Fibroblast of lung (primary cell): ENCODE measurements around the gene GRK4. TPM values are rescaled to one million over a fixed set of nuclear protein-coding genes. Genes with fewer than 3 reads are reported as not detected.

ENCODE experiments used
- DNase-seq, 2 donors: peaks; one replicate each; pipeline versions ENCODE4 v3.0.0 to v3.0.0-alpha.2; 2010; ENCODE audit warnings: low read depth in 2 of 2
- H2AFZ ChIP-seq: 2 replicates; pipeline ENCODE4 v1.5.1; 2012; ENCODE audit warnings: low read length, control low read depth, inconsistent platforms
- H3K27ac ChIP-seq: 2 replicates; pipeline ENCODE4 v1.5.1; 2011; ENCODE audit warnings: low read length, control low read depth; ENCODE audit not compliant: insufficient read depth
- H3K27me3 ChIP-seq: 2 replicates; pipeline ENCODE4 v1.5.1; 2011; ENCODE audit warnings: mild to moderate bottlenecking, low read length; ENCODE audit not compliant: control insufficient read depth, insufficient read depth
- H3K36me3 ChIP-seq: 2 replicates; pipeline ENCODE4 v1.5.1; 2011; ENCODE audit warnings: low read length; ENCODE audit not compliant: control insufficient read depth, insufficient read depth
- H3K4me1 ChIP-seq: 2 replicates; pipeline ENCODE4 v1.5.1; 2011; ENCODE audit warnings: low read length; ENCODE audit not compliant: control insufficient read depth, insufficient read depth; ENCODE audit errors: extremely low read depth
- H3K4me2 ChIP-seq: 2 replicates; pipeline ENCODE4 v1.5.1; 2011; ENCODE audit warnings: low read length, control low read depth; ENCODE audit not compliant: insufficient read depth; ENCODE audit errors: extremely low read depth
- H3K4me3 ChIP-seq, 4 experiments: fragments of 200-600 bp in 1 of 4; sonication (generic) in 1 of 4; replicated peaks in 1 of 4; 2 replicates each; pipeline ENCODE4 v1.5.1; 2011 to 2016; ENCODE audit warnings: low read length in 4 of 4, low read depth in 3 of 4, mild to moderate bottlenecking in 3 of 4, control low read depth in 2 of 4, inconsistent platforms in 1 of 4, mixed read lengths in 1 of 4; ENCODE audit not compliant: insufficient read depth in 1 of 4; ENCODE audit errors: control extremely low read depth in 1 of 4
- H3K79me2 ChIP-seq: 2 replicates; pipeline ENCODE4 v1.5.1; 2012; ENCODE audit warnings: mild to moderate bottlenecking, low read length, inconsistent platforms; ENCODE audit not compliant: control insufficient read depth, insufficient read depth
- H3K9ac ChIP-seq: 2 replicates; pipeline ENCODE4 v1.5.1; 2011; ENCODE audit warnings: mild to moderate bottlenecking, low read length, control low read depth; ENCODE audit not compliant: insufficient read depth
- H3K9me3 ChIP-seq: 2 replicates; pipeline ENCODE4 v1.5.1; 2012; ENCODE audit warnings: low read depth, low read length; ENCODE audit not compliant: control insufficient read depth, insufficient read depth
- H4K20me1 ChIP-seq: 2 replicates; pipeline ENCODE4 v1.5.1; 2011; ENCODE audit warnings: low read length; ENCODE audit not compliant: control insufficient read depth, insufficient read depth; ENCODE audit errors: extremely low read depth
- EZH2 ChIP-seq: IDR thresholded peaks from 2 replicates; pipeline ENCODE4 v1.5.1; 2012; ENCODE audit warnings: low read length, control low read depth, mild to moderate bottlenecking; ENCODE audit errors: missing control alignments
- polyA plus RNA-seq, 2 donors: library from polyadenylated mRNA; depleted of rRNA in 1 of 2; stranded (reverse) in 1 of 2; unstranded in 1 of 2; fragments of >200 nt; gene quantifications; 2 replicates each; pipeline ENCODE4 v1.2.1, GENCODE V29; 2011 to 2012; ENCODE audit warnings: missing spikeins in 1 of 2
- total RNA-seq: library from RNA; depleted of rRNA; stranded (reverse); fragments of >200 nt; gene quantifications from 2 replicates; pipeline ENCODE4 v1.2.1, GENCODE V29; 2014
- TF ChIP-seq, protein P1 (sequence below), 2 donors: IDR thresholded peaks in 1 of 2; conservative IDR thresholded peaks in 1 of 2; 1 replicate in 1 of 2; 2 replicates in 1 of 2; pipeline ENCODE4 v1.5.1; 2011 to 2012; ENCODE audit warnings: low read length in 2 of 2, control low read depth in 1 of 2, inconsistent platforms in 1 of 2, low read depth in 1 of 2, mild to moderate bottlenecking in 1 of 2

Gene GRK4
- total and polyA plus RNA-seq, 2 donors (not counting 1 experiment from before 2014, with no cell fraction given): 4.4 to 5.9 TPM

DNA sequence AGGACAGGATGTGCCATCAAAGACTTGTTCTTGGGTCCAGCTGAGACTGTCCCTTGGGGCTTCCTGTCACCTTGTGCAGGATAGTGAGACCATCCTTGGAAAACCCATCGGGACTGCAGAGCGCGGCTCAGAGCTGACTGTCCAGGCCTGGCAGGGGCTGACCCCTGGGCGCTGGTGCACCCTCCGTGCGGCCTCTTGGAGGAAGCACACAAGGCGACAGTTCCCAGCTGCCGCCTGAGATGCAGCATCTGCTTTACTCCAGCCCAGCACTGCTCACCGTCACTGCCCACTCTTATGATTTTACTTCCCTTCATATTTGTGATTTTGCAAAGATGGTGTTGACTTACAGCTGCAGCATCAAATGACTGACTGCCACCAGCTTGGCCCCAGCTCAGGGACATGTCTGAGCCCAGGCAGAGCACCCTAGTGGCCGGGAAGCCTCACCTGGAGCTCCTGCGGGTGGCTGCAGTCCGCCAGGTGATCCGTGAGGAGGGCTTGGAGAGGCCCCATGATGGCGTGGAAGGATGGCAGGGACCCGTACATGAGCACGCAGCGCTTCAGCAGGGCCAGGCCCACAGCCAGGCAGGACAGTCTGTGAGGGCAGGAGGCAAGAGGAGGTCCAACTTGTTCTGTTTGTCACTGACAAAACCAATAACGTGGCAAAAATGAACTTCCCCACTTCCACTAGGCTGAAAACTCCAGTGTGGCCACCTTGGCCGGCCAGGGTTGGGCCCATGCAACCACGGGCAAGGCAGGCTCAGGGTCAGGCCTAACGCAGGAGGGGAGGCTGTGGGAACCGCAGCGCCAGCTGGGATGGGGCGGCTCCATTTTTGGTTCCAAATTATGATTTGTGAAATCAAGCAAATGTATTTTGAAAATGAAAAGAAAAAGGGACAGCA, 22.0 kb upstream of the GRK4 start:
- no peak overlapping the region for H3K27ac ChIP-seq
- no peak overlapping the region for H3K4me2 ChIP-seq
- peaks cover 2% of the 10 kb centered on the region for H3K4me1 ChIP-seq
- peaks cover 54% of the 10 kb centered on the region for H3K36me3 ChIP-seq
- H3K9me3 ChIP-seq: no peaks in the 10 kb centered on the region
- TF ChIP-seq EZH2: no peak
- TF ChIP-seq, protein P1, sequence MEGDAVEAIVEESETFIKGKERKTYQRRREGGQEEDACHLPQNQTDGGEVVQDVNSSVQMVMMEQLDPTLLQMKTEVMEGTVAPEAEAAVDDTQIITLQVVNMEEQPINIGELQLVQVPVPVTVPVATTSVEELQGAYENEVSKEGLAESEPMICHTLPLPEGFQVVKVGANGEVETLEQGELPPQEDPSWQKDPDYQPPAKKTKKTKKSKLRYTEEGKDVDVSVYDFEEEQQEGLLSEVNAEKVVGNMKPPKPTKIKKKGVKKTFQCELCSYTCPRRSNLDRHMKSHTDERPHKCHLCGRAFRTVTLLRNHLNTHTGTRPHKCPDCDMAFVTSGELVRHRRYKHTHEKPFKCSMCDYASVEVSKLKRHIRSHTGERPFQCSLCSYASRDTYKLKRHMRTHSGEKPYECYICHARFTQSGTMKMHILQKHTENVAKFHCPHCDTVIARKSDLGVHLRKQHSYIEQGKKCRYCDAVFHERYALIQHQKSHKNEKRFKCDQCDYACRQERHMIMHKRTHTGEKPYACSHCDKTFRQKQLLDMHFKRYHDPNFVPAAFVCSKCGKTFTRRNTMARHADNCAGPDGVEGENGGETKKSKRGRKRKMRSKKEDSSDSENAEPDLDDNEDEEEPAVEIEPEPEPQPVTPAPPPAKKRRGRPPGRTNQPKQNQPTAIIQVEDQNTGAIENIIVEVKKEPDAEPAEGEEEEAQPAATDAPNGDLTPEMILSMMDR (conservative IDR thresholded peaks at IDR 0.05 in 1 of 2, IDR thresholded peaks at IDR 0.05 in 1 of 2; ENCODE audit: low read depth in 1 of 2, low read length in 2 of 2): no peak
- no peaks in the 10 kb centered on the region for H3K27me3 ChIP-seq
- no peak for DNase-seq
- H2AFZ ChIP-seq: no peak overlapping the region
- H3K79me2 ChIP-seq: peaks cover 3% of the 10 kb centered on the region
- no peaks in the 10 kb centered on the region for H4K20me1 ChIP-seq
- no peak overlapping the region for H3K4me3 ChIP-seq
- no peak overlapping the region for H3K9ac ChIP-seq

DNA sequence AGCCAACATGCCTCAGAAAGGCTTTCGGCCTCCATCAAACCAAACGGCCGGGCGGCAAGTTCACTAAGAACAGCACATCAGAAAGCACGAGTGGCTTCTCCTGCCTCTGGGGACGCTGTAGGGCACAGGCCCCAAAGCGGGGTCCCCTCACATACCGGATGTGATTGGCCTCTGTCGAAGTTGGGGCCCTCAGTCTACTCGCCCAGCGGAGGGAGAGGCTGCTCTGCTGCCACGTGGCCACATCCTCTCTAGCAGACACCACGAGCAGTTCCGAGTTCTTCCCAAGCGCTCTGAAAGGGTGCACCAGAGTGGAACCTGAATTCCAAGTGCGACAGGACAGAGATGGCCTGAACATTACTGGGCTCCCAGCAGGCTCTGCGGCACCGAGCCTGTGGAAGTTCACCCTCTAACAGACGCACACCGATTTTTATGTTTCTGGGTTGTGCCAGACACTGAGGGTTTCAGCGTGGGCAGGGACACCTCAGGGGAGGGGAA, 21.3 kb upstream of the GRK4 start:
- Histone ChIP-seq H3K4me3 (no peak overlapping the region), H4K20me1 (no peaks in the 10 kb centered on the region), H3K27ac (no peak overlapping the region), H3K9me3 (no peaks in the 10 kb centered on the region), H3K4me2 (no peak overlapping the region), H3K4me1 (no peaks in the 10 kb centered on the region), H3K27me3 (no peaks in the 10 kb centered on the region), H3K36me3 (peaks cover 52% of the 10 kb centered on the region), H3K79me2 (peaks cover 2% of the 10 kb centered on the region), H3K9ac (no peak overlapping the region), H2AFZ (no peak overlapping the region)
- no peak for TF ChIP-seq EZH2
- no peak for DNase-seq

DNA sequence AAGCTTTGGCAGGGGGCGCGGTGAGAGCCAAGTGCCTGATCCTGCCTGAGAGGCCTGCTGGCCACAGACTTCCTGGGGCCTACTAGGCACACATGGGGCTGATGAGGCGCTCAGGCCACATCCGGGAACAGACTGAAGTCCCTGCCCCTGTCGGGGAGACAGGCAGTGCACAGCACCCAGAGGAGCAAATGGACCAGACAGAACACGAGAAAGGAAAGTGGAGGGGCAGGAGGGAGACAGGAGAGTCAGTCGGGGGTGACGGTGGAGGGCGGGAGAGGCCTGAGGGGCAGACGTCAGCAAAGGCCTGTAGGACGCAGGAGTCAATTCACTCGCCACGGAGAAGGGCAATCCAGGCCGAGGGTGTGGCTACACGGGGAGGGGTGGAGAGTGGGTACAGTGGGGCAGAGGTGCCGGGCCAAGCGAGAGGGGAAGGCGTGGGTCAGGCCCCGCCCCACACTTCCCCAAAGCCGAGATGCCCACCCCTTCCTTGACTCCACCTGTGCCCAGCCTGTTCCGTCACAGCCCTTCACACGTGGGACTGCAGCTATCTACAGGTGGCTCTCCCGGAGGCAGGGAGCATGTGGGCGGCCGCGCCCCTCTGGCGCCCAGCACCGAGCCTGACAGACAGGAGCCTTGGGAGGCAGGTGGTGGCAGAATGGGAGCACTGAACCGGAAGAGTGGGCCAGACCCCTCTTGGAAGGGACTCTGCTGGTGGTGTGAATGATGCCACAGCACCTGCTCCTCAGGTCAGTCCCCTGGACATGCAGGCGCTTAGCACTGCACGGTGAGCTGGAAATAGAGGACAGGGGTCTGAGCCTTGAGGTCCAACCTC, 20.6 kb upstream of the GRK4 start:
- no peak for DNase-seq

More for the DNA sequence above, 20.6 kb upstream of the GRK4 start:
- Histone ChIP-seq H3K9ac (no peak overlapping the region), H3K36me3 (peaks cover 51% of the 10 kb centered on the region), H4K20me1 (no peaks in the 10 kb centered on the region), H2AFZ (no peak overlapping the region), H3K27ac (no peak overlapping the region), H3K9me3 (no peaks in the 10 kb centered on the region), H3K4me2 (no peak overlapping the region), H3K4me1 (no peaks in the 10 kb centered on the region), H3K4me3 (no peak overlapping the region), H3K79me2 (no peaks in the 10 kb centered on the region), H3K27me3 (no peaks in the 10 kb centered on the region)
- TF ChIP-seq EZH2: no peak
